Retina (tissue), 1 donor: ENCODE measurements around the gene ATP2A2.
"Not testable (repeated sequence)": the region's sequence is repeated elsewhere in the genome, so short reads cannot be mapped to it uniquely, and the experiment has no call there.

ENCODE experiments used
- DNase-seq: peaks from one replicate; pipeline ENCODE4 v3.0.0-alpha.2; 2016

Gene ATP2A2

DNA sequence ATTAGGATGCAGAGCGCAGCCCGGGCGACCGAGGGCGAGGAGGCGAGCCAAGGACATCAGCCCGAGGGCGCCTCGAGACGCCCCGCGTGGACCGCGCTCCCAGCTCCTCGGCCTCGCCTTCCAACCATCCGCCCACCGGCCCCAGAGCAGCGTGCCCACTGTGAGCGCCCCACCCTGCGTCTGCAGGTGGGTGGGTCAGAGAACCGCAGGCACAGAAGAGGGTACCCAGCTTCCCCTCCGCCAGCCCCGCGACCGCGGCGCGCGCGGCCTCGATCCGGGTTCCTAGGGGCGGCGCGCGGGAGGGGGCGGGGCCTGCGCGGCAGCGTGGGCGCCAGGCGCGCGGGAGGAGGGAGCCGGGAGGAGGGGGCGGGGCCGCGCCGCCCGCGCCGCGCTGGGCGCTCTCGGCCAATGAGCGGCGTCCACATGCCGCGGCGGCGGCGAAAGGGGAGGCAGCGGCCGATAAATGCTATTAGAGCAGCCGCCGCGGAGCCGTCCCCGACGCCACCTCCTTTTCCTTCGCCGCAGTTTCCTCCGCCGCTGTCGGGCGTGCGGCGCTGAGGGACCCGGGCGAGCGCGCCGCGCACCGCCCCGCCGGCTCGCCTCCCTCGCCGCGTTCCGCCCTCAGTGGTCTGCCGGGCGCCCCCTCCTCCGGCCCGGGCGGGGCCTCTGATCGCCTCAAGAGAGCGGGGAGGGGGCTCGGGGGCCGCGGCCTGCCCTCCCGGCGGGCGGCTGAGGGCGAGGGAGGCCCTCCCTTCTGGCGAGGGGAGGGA, at the start of gene ATP2A2:
Gene ATP2A2 (plus strand): TSS at position 469 of the 770 bp plus-strand sequence. CDS start 543 bp downstream, outside the sequence.
- DNase-seq = peak; percentile 94

DNA sequence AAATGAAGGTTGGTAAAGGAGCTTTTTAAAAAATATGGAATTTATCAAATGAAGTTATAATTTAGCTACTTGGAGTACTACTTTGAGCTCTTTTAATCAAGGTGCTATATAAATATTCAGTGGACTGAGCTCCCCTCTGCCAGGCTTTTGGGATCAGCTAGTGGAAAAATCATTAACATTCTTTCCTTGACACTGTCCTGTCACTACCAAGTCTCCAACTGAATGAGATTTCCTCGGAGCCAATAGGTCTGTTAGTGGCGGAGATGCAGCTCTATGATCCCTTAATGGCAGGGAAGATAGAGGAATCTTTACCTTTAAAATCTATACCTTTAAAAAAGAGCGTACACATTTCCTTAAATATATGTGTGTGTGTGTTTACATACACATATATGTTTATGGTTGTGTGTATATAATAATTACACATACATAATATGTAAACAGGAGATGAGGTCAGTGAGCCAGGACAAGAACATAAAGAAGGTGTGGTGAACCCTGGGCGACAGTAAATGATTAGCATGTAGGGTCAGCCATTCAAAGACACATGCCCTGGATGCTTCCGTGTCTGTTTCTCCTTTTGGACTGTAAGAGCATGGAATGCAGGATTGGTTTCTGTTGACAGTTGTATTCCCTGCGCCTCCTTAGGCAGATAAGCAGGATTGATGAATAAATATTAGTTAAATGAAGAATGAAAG, 47.7 kb upstream of the ATP2A2 start:
- DNase-seq = no peak

GRCh38 chr12:110234331-110234751, 46.7 kb upstream of the ATP2A2 start:
- no peak for DNase-seq

- no peak for DNase-seq
Measured at GRCh38 chr12:110234755-110235154, 46.3 kb upstream of the ATP2A2 start.

- no peak for DNase-seq
Measured at GRCh38 chr12:110235383-110235782, 45.7 kb upstream of the ATP2A2 start.

- no peak for DNase-seq
Measured at GRCh38 chr12:110243227-110243626, 37.8 kb upstream of the ATP2A2 start.

GRCh38 chr12:110244372-110244771, 36.7 kb upstream of the ATP2A2 start:
- no peak for DNase-seq

DNA sequence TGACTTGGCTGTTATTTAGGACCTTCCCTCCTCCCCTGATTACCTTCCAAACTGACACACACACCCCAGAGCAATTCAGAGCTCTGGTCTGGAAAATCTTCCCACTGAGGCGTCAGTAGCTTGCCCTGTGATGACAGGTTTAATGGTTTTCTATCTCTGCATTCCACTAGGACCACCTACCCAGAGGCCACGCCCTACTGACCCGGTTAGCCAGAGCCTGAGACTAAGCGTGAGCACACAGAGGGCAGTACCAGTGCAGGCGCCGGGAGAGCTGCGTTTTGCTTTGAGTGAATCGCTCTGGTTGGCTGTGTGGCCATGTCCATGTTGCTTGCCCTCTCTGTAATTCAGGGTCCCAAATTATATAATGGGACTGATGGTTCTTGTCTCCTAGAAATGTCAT, 36.2 kb upstream of the ATP2A2 start:
- no peak for DNase-seq

DNA sequence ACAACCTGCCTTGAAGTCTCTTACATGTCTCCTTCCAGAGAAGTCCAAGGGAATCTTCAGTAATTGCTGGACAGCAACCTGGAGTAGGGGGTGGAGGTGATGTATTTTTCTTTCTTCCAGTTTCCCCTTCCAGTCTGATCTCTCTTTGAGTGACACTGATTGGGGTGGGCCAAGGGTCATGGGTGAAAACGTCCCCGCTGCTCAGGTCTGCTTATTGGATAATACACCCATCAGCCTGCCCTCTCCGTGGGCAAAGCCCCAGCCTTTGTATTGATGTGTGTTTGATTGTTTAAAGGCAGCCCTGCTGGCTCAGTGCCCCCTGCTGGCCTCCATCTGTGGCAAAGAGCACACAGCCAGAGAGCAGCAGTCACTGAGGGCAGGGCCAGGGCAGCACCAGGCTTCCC, 35.7 kb upstream of the ATP2A2 start:
- DNase-seq = no peak

DNA sequence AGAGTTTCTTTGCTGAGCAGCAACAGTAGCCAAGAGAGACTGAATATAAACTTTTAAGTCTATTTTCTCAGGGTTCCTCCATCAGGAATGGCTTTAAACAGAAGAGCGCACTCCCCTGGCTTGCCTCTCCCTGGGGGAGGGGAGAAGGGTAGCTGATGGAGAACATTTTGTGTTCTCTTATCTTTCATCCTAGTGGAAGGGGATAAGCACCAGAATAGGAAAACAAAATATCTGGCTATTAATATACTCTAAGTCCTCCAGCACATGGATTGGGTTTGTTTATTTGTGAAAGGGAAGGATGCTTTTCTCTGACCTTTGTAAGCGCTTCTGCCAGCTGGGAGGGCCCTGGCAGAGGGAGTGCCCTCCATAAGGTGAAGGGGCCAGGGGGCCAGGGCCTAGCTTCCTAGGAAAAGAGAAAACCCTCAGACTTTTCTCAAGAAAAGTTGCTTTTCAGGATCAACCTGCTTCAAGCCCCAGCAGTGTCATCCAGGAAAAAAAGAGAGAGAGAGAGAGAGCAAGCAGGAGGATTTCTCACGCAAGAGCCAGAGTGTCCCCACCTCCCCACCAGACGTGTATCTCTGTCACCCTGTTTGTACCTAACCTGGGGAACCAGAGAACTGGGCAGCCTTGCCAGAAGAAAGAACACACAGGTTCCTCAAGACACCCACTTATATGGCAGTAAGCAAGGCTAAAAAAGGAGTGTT, 34.3 kb upstream of the ATP2A2 start:
- DNase-seq = no peak

GRCh38 chr12:110247340-110248095, 33.5 kb upstream of the ATP2A2 start:
- peak; percentile 15 for DNase-seq

- DNase-seq = no peak
Measured at GRCh38 chr12:110248096-110248447, 33.0 kb upstream of the ATP2A2 start.

- DNase-seq = no peak
Measured at GRCh38 chr12:110249105-110249504, 31.9 kb upstream of the ATP2A2 start.

DNA sequence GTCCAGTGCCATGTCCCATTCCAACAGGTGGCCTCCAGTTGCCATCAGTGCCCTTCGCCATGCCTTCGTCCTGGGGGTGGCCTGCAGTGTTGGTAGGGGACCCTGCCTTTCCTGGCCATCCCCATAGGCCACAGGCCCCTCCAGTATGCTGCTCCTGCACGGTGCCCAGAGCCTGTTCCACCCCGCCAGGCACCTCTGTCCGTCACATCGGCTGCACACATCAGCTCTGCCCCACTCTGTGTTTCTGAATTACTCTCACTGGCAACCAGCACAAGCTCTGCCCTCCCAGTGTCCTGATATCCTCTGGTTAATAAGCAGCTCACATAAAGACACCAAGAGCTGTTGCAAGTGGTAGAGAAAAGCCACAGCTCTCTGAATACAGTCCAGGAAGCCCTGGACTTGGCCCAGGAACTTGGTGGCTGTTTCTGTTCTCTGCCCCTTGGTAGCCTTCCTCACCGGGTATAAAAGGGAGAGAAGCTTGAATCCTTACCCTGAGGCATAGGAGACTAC, 31.3 kb upstream of the ATP2A2 start:
- DNase-seq = no peak

GRCh38 chr12:110251381-110251780, 29.7 kb upstream of the ATP2A2 start:
- DNase-seq = no peak

DNA sequence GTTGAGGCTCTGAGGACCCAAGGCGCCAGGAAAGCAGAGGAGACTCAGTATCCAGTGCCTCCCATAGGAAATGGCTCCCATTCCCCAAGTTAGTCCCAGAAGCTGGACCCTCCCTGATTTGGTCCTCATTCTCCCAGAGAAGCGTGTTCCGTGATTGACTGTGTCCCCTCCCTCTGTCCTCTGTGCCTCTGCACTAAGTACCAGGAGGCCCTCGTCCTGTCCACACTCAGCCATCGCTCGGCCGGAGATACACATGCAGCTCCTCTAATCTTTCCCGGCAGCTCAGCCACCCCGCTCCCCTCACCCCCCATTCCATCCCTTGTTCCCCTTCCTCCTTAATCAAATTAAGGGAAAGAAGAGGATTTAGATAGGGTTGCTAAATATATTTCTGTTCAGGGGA, 28.3 kb upstream of the ATP2A2 start:
- DNase-seq = no peak

DNA sequence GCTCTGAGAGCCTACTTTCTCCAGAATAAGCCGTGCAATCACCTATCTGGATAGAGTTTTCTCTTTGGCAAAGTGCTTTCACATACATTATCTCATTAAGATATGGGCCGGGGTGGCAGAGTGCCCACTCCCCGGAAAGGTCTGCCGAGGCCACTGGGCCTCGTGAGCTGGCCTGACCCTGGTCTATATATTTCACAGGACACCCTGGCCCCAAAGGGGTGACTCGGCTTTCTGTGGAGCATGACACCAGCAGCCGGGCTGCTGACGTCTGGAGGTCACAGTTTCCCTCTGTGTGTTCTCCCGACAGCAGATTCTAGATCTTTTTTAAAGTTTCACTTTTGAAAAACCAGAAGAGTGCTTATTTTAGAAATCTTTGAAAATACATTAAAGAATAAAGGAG, 27.9 kb upstream of the ATP2A2 start:
- DNase-seq = no peak

DNA sequence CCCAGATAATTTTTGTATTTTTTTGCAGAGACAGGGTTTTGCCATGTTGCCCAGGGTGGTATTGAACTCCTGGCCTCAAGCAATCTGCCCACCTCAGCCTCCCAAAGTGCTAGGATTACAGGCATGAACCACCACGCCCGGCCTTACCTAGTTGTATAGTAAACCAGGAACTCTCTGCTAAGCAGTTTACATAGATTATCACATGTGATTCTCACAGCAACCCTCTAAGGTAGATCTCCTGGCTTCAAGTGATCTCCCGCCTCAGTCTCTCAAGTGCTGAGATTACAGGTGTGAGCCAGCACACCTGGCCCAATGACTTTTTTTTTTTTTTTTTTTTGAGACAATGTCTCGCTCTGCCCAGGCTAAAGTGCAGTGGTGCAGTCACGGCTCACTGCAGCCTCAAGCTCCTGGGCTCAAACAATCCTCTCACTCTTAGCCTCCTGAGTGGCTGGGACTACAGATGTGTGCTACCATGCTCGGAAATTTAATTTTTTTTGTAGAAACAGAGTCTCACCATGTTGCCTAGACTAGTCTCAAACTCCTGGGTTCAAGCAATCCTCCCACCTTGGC, 26.0 kb upstream of the ATP2A2 start:
- DNase-seq = no peak

DNA sequence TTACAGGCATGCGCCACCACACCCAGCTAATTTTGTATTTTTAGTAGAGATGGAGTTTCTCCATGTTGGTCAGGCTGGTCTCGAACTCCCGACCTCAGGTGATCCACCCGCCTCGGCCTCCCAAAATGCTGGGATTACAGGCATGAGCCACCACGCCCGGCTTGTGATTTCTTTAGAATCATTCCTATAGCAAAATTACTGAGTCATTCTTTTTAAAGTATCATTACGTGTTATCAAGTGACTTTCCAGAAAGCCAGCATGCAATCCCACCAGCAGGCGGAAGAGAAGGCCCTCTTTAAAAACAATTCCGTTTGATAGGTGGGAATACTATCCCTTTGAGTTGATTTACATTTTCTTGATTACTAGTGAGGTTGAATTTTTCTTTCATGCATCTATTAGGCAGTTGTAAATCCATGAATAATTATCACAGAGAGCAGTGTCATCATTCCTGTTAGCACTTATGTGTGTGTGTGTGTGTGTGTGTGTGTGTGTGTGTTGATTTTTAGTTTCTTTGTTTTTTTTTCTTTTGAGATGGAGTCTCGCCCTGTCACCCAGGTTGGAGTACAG, 25.1 kb upstream of the ATP2A2 start:
- DNase-seq = not testable (repeated sequence)

DNA sequence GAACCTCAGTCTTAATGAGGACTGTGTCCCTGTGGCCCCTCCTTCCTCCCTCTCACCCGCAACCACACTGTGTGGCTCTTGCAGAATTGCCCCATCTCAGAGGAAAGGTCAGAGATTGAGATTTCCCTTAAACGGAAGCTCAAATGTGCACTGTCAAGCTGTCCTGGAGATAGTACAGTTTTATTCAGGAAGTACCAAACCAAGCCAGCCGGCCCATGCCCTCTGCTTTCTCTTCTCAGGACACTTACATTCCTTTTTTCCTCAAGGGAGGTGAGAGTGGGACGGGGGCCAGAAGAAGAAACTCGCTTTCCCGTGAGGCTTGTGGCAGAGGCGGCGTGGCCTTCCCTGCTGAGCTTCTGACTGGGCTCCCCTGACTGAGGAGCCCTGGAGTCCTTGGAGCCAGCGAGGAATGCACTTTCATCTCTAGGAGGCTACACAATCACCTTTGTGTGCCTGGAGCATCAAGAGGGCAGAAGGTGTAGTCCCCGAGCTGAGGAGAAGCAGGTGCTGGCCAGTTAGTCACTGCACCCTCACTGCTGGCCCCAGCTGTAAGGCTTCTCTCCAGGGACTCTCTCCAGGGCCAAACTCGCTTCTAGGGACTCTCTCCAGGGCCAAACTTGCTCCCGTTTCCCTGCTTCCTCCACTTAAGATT, 24.1 kb upstream of the ATP2A2 start:
- DNase-seq = no peak

DNA sequence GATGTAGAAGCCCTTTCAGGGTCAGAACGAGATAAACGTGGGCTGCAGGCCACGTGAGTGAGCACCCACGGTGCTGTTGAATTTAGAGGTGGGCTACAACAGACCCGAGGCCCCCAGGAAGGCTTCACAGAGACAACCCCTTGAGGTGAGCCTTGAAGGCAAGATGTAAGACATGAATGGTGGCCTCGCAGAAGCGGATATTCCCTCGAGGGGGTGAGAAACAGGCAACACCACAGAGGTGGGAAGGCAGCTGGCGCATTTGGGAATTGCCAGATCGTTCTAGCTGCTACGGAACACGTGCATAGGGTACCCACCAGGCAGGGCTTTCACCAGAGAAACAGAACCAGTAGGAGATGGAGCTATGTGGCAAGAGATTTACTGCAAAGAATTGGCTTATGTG, 22.6 kb upstream of the ATP2A2 start:
- DNase-seq = no peak
